Frontal cortex (tissue), 4 donors: ENCODE measurements around the gene NXF1. TPM values are rescaled to one million over a fixed set of nuclear protein-coding genes. Genes with fewer than 3 reads are reported as not detected.
"Not testable (repeated sequence)": the region's sequence is repeated elsewhere in the genome, so short reads cannot be mapped to it uniquely, and the experiment has no call there.

Experiments used
- DNase-seq, 2 donors: peaks; one replicate each; pipeline ENCODE4 v3.0.0; 2012; ENCODE audit warnings: low spot score in 2 of 2
- FAIRE-seq: peaks from 2 replicates; lab custom pipeline; 2012; peaks lifted over from hg19 to GRCh38; lab: Jason Lieb, UNC
- total RNA-seq: library from RNA; depleted of rRNA; stranded (reverse); fragments of >200 nt; gene quantifications from one replicate; pipeline ENCODE4 v1.2.3, GENCODE V29; 2014
- donor health status: control.
- donor health status: control.
- donor health status: control.

Gene NXF1
- total RNA-seq, 1 donor from 2014 or later = 10.6 TPM

DNA sequence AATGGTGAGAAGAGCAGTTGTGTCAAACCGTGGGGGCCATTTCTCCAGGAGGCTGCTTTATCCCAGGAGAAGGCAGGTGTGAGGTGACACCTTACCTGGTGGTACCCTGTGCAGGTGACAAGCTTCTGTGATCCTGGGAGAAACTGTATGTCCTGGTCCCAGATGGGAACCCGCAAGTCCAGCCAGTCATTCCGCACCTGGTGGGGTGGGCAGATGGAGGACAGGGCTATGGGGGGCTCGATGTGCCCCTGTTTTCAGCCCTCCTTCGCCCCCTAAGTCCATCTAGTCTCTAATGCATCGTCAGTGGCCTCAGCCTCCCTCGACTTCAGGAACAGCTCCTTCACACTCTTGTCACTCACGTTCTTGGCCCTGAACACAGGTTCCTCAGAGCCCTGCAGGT is 30.1 kb upstream of the NXF1 start:
- no peak for DNase-seq
- no peak for FAIRE-seq

DNA sequence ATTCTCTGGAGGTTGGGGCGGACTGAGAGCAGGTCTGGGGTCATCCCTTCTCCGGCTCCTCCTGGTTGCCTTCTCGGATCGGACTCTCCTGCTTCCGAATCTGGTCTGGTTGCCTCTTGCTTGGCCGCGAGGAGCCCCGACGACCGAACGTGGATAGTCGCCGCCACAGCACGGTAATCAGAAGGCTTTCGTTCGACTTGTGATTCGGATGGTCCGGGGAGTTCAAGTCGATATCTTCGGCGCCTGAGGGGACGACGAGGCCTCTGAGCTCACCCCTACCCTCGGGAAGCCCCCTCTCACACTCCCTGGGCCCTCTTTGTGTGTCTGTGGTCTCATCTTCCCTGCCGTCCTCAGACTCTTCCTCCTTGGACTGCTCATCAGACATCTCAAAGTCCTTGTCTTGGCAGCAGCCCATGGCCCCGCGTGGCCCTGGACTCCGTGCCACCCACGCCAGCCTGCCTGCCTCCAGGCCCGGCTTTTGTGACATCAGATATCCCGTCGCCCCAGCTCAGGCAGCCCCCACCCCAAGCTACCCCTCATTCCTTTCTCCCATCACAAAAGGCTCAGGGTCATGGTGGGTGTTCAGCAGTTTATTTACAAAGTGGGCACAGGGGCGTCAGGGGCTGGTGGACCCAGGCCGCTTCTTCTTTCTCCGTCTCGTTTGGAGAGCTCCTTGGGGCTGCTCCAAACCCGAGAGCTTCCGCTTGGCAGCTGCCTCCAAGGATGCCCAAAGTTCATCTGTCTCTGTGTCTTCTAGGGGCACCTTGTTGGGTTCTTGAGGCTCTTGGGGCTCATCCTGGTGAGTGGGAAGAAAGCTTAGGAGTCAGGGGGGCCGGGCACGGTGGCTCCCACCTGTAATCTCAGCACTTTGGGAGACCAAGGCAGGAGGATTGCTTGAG is 27.3 kb upstream of the NXF1 start, which contains the start of gene TEX54:
TEX54 (minus strand) TSS at position 506 of the 899 bp plus-strand sequence.
- peak in 1 of 2 donors; percentile 40 for DNase-seq
- FAIRE-seq = no peak

- DNase-seq (peak; percentile 93 to 98), FAIRE-seq (peak; percentile 76)
These were observed 26.5 kb upstream of the NXF1 start, which contains the start of gene STX5 for GRCh38 chr11:62831520-62832335. Gene STX5, minus strand, starts transcription at chr11:62832051. Its CDS starts 808 bp downstream, at chr11:62831243.

DNA sequence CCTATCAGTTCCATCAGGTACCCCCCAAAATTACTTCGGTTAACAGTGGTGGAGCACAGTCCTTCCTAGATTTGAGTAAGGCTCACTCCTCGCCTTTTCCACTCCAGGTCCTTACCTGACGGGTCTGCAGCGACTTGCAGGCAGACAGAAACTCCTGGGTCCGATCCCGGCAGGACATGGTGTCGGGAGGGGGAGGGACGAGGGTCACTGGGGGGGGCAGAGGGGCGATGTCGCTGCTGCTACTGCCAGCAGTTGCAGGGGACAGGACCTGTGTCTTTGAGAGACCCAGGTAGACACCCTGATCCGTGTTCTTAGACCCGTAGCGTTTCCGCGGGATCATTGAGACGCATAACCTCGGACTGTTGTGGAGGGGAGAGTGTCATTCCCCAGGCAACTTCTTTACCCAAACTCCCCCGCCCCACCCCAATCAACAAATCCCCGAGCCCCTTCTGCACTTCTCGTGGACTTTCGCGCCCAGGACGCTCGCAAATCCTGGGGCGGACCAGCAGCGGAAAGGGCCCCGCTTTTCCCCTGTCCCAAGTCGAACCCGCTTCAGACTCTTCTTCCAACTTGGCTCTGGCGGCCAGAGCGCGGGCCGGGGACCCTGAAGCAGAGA is 25.8 kb upstream of the NXF1 start:
- peak in 1 of 2 donors; percentile 27 for DNase-seq
- FAIRE-seq = no peak

- not testable (repeated sequence) for DNase-seq, FAIRE-seq
These were observed 22.9 kb upstream of the NXF1 start for GRCh38 chr11:62828130-62828529.

DNA sequence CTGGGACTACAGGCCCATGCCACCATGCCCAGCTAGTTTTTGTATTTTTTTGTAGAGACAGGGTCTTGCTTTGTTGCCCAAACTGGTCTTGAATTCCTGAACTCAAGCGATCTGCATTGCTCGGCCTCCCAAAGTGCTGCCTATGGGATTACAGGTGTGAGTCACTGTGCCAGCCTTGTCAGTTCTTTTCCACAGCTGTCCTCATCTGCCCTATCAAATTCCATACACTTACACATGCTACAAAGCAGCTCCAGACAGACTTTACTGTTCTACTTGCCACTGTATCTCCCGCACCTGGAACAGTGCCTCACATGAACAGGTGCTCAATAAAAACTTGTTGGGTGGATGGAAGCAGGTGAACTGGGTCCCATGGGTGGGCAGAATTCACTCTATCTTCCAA is 18.4 kb upstream of the NXF1 start:
- no peak for DNase-seq

GRCh38 chr11:62817129-62817528 is 11.9 kb upstream of the NXF1 start:
- DNase-seq = no peak
- FAIRE-seq = no peak

More for the DNA sequence above, 18.4 kb upstream of the NXF1 start:
- no peak for FAIRE-seq

DNA sequence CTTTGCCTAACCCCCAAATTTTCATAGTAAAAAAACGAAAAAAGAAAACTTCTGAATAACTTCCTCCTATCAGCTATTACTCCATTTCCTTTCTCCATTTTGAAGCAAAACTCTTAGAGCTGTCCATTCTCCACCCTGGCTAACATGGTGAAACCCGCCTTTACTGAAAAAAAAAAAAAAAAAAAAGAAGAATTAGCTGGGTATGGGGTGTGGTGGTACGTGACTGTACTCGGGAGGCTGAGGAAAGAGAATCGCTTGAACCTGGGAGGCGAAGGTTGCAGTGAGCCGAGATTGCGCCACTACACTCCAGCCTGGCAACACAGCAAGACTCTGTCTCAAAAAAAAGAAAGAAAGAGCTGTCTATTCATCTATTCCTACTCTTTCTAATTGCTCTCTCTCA is 11.3 kb upstream of the NXF1 start:
- FAIRE-seq (no peak), DNase-seq (no peak)

DNA sequence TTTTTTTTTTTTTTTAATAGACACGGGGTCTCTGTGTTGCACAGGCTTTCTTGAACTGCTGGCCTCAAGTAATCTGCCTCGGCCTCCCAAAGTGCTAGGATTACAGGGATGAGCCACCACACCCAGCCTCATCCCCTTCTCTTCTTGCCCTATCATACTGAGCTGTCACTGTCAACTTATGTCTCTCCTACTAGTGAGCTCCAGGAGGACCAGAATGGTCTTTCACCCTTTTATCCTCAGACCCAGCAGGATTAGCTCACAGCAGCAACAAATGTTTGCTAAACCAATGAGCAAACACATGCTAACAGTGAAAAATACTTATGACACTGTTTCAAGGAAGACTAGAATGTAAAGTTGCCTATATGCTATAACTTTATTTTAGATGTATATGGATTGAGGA is 6.4 kb upstream of the NXF1 start:
- DNase-seq (no peak), FAIRE-seq (no peak)

DNA sequence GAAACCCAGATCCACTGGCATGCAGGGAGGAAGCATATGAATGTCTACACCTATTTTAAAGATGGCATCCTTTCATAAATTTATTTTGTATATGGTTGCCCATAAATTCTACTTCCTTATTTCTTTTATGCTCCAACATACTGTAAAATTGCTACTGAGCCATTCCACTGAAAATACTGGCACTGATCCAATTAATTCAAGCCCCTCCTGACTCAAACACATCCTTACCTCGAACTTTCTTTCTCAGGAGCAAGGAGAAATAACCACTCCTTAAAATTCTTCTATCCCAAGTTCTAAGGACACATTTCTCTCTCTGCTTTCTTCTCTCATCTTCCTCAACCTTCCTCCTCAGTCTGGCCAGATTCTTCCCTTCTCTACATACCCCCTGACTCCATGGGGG is 5.5 kb upstream of the NXF1 start:
- no peak for FAIRE-seq

GRCh38 chr11:62806611-62807121 is 1.4 kb upstream of the NXF1 start:
- FAIRE-seq (no peak), DNase-seq (no peak)

More for the DNA sequence above, 5.5 kb upstream of the NXF1 start:
- no peak for DNase-seq

DNA sequence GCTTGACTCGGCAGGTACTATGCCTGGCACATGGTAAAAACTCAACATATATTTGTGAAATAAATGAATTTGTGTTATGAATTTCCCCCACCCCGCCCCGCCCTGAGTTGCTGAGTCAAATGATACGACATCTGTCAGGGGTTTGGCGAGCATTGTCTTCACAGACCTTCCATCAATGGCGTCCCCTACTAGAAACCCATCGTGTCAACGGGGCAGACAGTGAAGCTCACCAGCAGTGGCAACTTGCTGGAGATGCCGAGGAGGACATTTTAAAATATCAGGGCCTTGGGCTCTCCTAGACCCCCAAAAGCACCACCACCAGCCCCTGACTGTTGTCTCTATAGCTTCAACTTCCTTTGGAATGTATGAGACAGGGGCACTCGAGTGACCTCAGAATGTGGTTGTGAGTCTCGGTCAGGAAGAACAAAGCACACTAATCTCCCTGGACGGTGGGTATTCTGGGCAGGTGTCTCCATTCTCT is 761 bp upstream of the NXF1 start:
- DNase-seq (no peak), FAIRE-seq (no peak)

DNA sequence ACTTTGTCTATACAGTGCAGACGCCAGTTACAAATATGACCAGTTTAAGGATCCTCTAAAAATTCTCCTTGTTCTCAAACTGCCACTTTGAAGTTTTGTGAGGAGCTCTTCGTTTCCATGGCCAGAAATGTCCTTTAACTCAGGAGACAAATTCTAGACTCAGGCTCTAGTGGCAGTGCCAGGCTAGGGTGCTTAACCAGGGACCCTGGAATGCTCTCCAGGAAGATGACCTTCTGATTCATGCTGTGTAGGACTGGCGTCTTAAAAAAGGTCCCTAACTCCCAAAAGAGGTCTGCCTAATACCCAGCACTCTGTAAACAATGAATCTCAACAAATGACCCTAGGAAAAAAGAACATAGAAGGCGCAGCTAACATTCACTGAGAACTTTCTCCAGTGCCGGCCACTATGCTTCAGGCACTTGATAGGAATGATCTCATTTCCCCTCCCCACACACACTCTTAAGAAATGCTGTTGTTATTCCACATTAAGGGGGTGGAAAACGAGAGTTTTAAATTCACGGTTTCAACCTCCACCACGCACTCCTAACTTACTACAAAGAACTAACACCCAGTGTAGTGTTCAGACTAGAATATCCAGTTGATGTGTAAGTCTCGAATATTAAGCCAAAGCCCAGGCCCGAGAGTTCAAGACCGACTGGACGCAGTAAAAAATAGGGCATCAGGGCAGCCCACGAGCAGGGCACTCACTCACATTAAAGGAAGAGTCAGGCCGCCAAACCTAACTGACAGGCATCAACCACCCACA is 747 bp downstream of the NXF1 start:
- no peak for DNase-seq
- no peak for FAIRE-seq

DNA sequence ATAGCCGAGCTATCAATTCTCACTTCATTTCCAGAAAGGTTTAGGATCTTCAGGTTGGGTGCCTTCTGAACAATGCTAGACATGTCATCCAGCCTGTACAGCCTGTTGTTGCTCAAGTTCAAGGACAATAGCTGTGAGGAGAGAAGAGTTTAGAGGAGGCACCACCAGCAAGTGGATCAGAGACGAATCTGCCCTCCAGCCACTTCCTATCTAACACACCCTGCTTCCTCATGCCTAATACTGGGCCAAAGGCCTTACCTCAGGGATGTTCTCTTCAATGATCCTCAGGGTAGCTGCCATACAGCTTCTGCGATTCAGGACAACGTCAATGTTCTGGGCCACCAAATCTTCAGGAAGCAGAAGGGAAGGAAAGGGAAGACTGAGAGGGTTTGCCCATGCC is 4.2 kb downstream of the NXF1 start:
- DNase-seq (no peak), FAIRE-seq (no peak)

- no peak for DNase-seq
- FAIRE-seq = no peak
These were observed 5.8 kb downstream of the NXF1 start for GRCh38 chr11:62799486-62799885.

GRCh38 chr11:62796281-62796680 is 9.0 kb downstream of the NXF1 start:
- DNase-seq (no peak), FAIRE-seq (no peak)

- no peak for DNase-seq
- FAIRE-seq = no peak
These were observed 11.0 kb downstream of the NXF1 start for GRCh38 chr11:62794201-62794775.

- no peak for DNase-seq
- FAIRE-seq = no peak
These were observed 13.1 kb downstream of the NXF1 start for GRCh38 chr11:62792202-62792575.
